ENCODE data around the gene RPL41.
A peak's percentile ranks its signal among the peaks of the same experiment; 100 is the strongest.

RPL41 gene

DNA sequence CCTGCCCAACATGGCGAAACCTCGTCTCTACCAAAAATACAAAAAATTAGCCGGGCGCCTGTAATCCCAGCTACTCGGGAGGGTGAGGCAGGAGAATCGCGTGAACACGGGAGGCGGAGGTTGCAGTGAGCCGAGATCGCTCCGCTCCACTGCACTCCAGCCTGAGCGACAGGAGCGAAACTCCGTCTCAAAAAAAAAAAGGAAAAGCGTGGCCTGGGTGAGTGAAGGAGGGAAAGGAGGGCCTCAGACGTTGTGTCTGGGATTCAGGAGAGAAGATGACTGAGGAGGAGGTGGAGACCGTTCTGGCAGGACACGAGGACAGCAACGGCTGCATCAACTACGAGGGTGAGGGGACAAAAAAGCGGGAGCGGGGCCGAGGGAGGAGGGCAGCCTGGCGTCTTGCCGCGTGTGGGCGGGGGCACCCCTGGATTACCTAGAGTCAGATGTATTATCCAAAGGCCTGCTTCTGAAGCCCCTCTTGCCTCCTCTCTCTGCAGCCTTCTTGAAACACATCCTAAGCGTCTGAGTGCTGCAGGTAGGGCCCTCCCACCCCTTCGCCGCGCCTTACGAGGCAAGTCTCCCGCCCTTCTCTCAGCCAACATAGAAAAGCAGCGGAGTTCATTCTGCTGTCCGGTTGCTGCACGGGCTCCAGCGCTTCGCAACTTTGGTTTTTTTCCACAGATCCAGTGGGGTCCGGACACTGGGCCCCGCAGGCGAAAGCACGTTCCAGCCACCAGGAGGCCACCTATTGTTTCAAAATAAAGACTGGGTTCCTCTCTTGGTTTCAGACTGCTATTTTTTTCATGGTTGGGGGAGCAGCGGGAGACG is 41.0 kb downstream of the RPL41 start:
- DNase-seq: peak; percentile 78

DNA sequence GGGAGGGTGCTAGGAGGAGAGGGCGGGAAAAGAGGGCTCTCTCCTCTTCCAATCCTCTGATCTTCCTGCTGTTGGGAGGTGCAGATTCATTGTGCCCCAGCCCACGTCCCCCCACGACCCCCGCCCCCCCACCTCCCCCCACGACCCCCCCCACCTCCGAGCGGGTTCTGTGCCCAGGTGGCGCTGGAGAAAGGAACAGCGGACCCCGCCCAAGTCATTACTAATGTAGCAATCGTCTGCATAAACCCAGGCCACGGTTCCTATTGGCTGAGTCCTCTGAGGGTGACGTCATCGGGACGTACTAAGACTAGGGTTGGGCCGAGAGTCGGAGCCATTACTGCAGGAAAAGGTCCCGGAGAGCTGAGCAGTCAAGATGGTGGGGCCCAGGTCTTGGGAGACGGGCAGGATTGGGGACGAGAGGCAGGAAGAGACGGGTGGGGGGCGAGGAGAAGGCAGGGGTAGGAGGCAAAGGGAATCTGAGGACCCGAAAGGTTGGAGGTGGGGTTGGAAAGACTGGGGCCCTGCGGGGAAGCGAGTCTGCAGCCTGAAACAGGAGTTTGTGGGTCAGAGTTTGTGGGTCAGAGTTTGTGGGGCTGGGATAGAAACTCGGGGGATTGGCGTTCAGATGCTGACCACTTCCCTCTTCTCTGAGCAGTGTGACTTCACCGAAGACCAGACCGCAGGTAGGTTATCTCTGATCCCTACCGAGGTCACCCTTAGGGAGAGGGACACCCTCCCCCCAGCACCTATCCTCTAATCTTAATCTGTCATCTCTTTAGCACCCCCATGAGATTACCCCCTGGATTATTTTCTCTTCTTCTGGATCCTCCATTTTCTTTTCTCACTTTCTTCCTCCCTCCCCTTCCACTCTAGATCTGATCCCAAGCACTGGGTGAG is 41.8 kb downstream of the RPL41 start, which contains the start of gene MYL6:
MYL6 (plus strand) TSS at position 331 of the 897 bp plus-strand sequence; CDS start at position 374, 43 bp downstream.
- peak; percentile 98 for DNase-seq

DNA sequence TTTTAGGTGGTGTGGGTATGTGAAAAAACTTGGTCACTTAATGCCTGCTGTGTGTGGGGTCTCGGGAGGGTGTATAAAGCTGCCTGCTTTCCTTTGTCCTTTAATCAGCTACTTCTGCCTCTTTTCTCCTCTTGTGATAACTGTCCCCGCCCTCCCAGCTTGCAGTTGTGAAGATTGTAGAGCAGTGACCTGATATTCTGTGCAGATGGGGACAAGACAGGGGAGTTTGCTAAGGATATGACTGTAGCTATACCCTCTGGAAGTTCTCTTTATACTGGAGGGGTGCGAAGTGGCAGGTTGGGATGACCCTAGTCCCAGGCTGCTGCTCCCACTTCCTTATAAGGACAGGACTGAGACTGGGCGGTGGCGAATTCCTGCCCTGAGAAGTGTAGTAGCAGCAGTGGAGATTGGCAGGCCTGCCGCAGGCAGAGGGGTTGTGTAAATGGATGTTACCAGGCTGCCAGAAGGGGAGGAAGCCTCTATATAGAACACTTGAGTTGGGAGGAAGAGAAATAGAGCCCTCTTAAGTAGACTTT is 42.6 kb downstream of the RPL41 start:
- DNase-seq: no peak

DNA sequence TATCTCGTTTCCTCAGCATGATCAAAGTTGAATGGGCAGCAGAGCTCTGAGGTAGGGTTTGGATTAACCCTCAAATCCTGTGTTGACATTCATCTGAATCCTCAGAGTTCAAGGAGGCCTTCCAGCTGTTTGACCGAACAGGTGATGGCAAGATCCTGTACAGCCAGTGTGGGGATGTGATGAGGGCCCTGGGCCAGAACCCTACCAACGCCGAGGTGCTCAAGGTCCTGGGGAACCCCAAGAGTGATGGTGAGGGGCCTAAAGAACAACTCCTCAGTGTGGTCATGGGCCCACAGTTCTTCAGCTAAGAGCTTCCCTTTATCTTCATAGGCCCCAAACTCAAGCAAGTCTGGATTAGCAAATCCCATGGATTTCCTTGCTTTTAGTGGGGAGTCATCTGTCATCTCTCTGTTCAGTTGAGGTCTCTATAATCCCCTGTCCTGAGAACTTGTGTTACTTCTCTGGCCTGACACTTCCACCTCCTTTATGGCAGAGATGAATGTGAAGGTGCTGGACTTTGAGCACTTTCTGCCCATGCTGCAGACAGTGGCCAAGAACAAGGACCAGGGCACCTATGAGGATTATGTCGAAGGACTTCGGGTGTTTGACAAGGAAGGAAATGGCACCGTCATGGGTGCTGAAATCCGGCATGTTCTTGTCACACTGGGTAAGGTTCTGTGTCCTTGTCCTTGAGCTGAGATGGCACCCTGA is 43.2 kb downstream of the RPL41 start:
- DNase-seq: no peak

DNA sequence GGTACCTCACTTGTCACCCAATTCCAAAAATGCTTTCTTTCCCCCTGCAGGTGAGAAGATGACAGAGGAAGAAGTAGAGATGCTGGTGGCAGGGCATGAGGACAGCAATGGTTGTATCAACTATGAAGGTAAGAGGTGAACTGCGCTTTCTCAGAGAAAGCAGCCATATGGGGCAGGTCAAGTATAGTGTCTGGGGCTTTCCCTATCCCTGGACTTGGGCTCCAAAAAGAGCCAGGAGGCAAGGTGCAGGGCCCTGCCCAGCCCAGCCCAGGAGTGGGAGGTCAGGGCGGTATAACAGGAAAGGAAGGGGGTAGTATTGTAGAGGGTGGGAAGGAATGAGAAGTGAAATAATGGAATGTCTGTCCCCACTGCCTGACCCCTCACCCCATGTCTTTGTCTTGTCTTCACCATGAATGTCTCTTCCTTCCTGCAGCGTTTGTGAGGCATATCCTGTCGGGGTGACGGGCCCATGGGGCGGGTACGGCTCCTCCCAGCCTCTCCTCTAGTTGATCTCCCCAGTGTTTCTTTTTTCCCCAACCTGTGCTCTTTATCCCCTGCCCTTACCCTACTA is 43.8 kb downstream of the RPL41 start:
- DNase-seq: no peak

DNA sequence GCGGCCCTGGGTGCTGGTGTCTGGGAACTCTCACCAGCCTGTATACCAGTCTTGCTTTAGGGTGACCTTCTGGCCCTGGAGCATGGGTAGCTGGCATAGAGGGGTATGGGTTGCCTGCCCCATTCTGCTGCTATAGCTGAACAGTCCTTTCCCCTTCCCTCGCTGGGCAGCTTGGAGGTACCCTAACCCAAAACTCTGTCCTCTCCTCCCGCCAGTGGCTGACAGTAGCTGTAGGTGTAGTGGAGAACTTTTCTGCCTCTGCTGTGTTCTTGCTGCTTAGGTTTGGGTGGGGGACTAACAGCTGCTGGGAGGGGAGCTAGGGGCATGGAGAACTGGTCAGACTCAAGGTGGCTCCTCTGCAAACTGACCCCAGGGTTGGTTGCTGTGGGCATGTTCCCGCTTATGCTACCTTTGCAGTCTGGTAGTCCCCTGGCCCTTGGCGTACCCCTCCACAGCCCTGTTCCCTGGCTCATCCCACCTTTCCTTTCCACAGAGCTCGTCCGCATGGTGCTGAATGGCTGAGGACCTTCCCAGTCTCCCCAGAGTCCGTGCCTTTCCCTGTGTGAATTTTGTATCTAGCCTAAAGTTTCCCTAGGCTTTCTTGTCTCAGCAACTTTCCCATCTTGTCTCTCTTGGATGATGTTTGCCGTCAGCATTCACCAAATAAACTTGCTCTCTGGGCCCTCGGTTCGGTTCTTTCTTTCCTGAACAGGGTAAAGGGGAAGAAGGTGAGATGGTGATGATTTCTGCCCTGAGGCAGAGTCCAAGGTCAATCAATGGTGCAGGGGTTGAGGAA is 44.7 kb downstream of the RPL41 start:
- DNase-seq: no peak

DNA sequence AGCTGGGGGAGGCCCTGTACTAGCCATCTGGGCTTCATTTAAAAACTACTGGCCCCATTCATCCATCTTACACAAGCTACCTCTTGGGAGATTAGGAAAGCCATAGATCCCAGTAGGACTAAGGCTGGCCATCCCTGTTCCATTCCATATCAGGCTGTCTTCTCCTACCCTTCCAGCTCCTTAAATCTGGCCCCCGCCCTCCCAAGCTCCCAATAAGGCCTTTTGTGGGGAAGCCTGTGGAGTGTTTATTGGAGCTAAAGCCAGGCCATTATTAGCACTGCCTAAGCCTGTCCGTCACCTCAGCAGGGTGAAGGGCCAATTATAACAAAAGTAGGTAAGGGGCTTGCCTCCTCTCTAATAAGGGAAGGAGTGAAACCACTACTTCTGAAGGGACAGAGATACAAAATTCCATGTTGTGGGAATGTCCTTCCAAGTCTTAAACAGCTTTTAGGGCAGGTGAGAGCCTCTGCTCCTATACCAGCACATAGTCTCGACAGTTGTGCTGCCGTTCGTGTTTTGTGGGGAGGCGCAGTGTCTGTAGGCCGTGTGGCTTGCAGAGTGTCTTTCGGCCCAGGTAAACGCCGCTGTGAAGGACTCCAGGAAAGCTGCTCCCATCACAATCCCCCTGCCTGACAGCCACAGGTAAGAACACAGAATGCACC is 45.4 kb downstream of the RPL41 start:
- no peak for DNase-seq

DNA sequence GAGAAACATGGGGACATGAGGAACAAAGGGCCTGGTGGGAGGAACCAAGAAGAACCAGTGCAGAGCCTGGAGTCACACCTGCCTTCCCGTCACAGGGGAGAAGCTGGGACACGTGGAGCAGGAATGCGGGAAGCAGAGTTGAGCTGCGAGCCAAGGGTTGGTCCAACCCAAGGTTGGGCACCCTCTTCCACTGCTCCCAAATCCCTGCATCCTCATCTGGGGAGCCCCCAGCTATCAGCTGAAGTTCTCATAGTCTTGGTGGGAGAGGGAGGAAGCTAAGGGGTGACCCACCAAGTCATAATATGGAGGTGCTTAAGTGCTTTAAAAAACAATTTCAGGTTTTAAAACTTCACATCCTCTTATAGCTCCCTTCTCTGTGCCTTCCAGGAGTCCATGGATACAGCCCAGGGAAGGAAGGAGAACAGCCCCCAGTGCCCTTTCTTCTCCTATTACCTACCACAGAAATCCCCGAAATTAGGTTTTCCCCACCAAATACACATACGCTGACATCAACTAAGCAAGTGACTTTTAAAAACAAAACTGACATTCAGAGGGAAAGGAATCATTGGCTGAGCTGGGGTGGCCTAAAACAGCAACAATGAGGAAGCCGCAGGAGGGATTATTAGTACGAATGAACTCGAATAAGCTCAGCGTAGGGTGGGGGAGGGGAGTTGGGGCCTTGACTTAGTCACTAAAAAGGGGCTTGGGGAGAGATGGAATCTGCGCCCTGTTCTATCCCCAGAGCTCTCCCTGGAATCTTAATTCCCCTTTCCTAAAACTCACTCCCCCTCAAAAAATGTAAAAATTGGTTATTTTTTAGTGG is 46.2 kb downstream of the RPL41 start:
- no peak for DNase-seq

DNA sequence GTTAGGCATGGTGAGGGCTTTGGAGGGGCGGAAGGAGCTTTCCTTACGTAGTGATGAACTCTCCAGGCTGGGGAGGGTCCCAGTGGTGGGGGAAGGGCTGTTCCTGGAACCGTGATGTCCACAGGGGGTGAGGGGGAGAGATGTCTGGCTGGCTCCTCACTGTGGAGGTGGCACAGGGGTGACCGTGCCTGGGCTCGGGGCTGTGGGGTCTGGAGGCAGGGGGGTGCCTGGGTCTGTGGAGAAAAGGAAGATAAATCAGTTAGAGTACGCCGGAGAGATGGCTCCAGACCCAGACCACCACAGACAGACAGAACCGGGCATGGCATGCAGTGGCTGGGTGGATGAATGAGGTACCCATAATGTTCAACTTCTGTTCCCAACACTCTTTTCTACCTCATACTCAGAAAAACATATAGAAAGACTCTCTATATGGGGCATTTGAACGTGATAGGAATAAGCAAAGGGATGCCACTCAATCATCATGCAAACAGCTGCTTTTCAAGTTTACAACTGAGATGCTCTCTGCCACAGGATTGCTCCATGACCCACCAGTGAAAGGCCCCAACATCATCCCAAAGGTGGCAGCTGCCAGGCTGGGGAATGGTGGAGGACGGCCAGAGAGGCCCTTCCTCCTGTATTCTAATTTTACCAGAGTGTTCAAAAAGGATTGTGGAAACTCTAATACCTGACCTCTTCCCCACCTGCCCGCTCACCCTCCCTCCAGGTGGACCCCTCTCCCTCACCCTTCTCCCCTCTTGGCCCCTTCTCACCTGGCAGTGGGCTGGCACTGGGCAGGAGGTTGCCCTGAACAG is 47.3 kb downstream of the RPL41 start:
- DNase-seq: no peak

DNA sequence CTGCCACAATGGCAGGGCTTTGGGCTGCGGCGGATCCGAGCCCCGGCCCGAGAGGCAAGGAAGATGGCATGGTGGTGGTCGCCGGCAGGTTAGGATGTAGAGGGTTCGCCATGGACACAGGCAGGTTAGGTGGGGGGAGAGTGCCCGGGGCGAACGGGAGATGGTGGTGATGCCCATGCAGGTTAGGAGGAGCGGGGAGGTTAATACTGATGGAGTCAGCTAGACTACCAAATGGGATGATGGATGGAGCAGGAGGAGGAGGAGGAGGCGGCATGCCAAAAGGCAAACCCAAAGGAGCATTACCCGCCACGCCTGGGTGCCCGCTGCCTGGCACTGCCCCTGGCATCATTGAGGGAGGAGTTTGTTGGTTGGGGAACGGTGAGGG is 47.9 kb downstream of the RPL41 start:
- no peak for DNase-seq

DNA sequence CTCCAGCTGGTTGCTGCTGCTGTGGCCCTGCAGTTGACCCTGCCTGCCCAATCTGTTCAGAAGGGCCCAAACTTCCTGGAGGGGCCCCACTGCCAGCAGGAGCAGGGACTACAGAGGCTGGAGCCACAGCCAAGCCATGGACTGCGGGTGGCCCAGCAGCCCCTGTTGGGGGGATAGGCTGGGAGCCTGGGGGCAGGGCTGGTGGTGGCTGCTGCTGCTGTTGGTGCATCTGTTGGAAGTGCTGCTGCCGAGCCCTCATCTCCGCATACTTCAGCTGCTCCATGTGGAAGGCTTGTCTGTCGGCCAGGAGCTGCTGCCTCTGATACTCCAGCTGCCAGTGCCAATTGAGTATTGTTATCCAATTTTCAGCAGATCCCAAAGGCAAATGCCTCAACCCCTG is 48.9 kb downstream of the RPL41 start:
- no peak for DNase-seq
